K562 (cell line): ENCODE measurements around the gene CLEC17A. TPM values are rescaled to one million over a fixed set of nuclear protein-coding genes. Genes with fewer than 3 reads are reported as not detected.
A peak's percentile ranks its signal among the peaks of the same experiment; 100 is the strongest.

Experiments used
- CCNT2 ChIP-seq: IDR thresholded peaks from 2 replicates; pipeline ENCODE4 v1.6.1; 2011; ENCODE audit warnings: borderline replicate concordance, low read depth, mild to moderate bottlenecking, moderate library complexity, mixed read lengths, low read length; ENCODE audit not compliant: insufficient read length; ENCODE audit errors: extremely low read depth
- JUN ChIP-seq, 2 experiments: sonication (generic) in 1 of 2; formaldehyde crosslinking in 1 of 2; IDR thresholded peaks; 2 replicates each; pipeline versions ENCODE4 v1.6.1 to v1.8.0; 2012 to 2022; ENCODE audit warnings: borderline replicate concordance in 2 of 2, mild to moderate bottlenecking in 2 of 2, improper control_type of control experiment in 1 of 2, low read depth in 1 of 2, low read length in 1 of 2, missing genetic modification reagents in 1 of 2
- KAT8 ChIP-seq: fragments of 450-650 bp; IDR thresholded peaks from 2 replicates; pipeline ENCODE4 v1.6.1; 2016; ENCODE audit warnings: low read depth, mild to moderate bottlenecking
- MEIS2 ChIP-seq: fragments of 450-650 bp; IDR thresholded peaks from 2 replicates; pipeline ENCODE4 v1.6.1; 2014; ENCODE audit warnings: mild to moderate bottlenecking; ENCODE audit not compliant: partially characterized antibody
- NR2F6 ChIP-seq: fragments of 450-650 bp; formaldehyde crosslinking; IDR thresholded peaks from 2 replicates; pipeline ENCODE4 v1.4.0; 2020; ENCODE audit warnings: mild to moderate bottlenecking
- NR3C1 ChIP-seq: sonication (generic); formaldehyde crosslinking; IDR thresholded peaks from 2 replicates; pipeline ENCODE4 v1.8.1; 2022; ENCODE audit warnings: missing genetic modification reagents
- SMC3 ChIP-seq: conservative IDR thresholded peaks from 2 replicates; pipeline ENCODE4 v1.6.1; 2011; ENCODE audit warnings: low read depth, low read length, improper control_type of control experiment; ENCODE audit not compliant: insufficient read depth
- STAT5A ChIP-seq: IDR thresholded peaks from 2 replicates; pipeline ENCODE4 v1.6.1; 2012; ENCODE audit warnings: low read length, inconsistent platforms, borderline replicate concordance
- ZFP1 ChIP-seq: fragments of 450-650 bp; formaldehyde crosslinking; IDR thresholded peaks from 2 replicates; pipeline ENCODE4 v1.4.0; 2020; ENCODE audit warnings: mild to moderate bottlenecking, mixed read lengths
- ZNF324 ChIP-seq: fragments of 250-450 bp; sonication (Bioruptor Pico); IDR thresholded peaks from 2 replicates; pipeline ENCODE4 v1.4.0; 2020; ENCODE audit warnings: mild to moderate bottlenecking
- ZNF57 ChIP-seq: fragments of 450-650 bp; formaldehyde crosslinking; IDR thresholded peaks from 2 replicates; pipeline ENCODE4 v1.4.0; 2020; ENCODE audit warnings: mild to moderate bottlenecking, moderate library complexity
- ZNF644 ChIP-seq: fragments of 200-800 bp; sonication (Bioruptor generic); IDR thresholded peaks from 2 replicates; pipeline ENCODE4 v1.6.1; 2016; ENCODE audit warnings: low read depth, missing genetic modification characterization, missing compliant biosample characterization
- ZNF785 ChIP-seq: fragments of 250-450 bp; sonication (Bioruptor Pico); IDR thresholded peaks from 2 replicates; pipeline ENCODE4 v1.4.0; 2020; ENCODE audit warnings: mild to moderate bottlenecking
- polyA plus RNA-seq, 8 experiments: library from polyadenylated mRNA; depleted of rRNA in 4 of 8; stranded (reverse) in 5 of 8; unstranded in 3 of 8; fragments of >200 nt; fragmentation: Nextera tagmentation in 2 of 8; fragmentation: Illumina TruSeq in 1 of 8; extraction: Ambion mirVana in 2 of 8; extraction: Trizol in 1 of 8; gene quantifications; 2 replicates each; pipeline versions ENCODE4 v1.2.1 to v1.2.3, GENCODE V29; 2011 to 2014; ENCODE audit warnings: inconsistent platforms in 1 of 8, missing spikeins in 1 of 8
- total RNA-seq, 7 experiments: library from RNA; depleted of rRNA in 6 of 7; stranded (reverse); fragments of >200 nt in 6 of 7; fragmentation: Illumina TruSeq in 2 of 7; extraction: Trizol in 2 of 7; gene quantifications; 2 replicates each; pipeline versions ENCODE4 v1.2.1 to v1.2.3, GENCODE V29; 2011 to 2021; ENCODE audit warnings: low replicate concordance in 1 of 7
- TF ChIP-seq, protein P1 (sequence below), 2 experiments: fragments of 450-650 bp in 1 of 2; IDR thresholded peaks; 2 replicates each; pipeline ENCODE4 v1.6.1; 2011 to 2017; ENCODE audit warnings: low read depth in 2 of 2, antibody characterized with exemption in 1 of 2, borderline replicate concordance in 1 of 2, low read length in 1 of 2, mild to moderate bottlenecking in 1 of 2, mixed read lengths in 1 of 2; ENCODE audit not compliant: control insufficient read depth in 1 of 2
- TF ChIP-seq, protein P2 (sequence below): fragments of 450-650 bp; formaldehyde crosslinking; IDR thresholded peaks from 2 replicates; pipeline ENCODE4 v1.4.0; 2022; ENCODE audit warnings: missing genetic modification characterization
- TF ChIP-seq, protein P3 (sequence below), 2 experiments: fragments of 450-650 bp; conservative IDR thresholded peaks; 2 replicates each; pipeline ENCODE4 v1.6.1; 2017; ENCODE audit warnings: mild to moderate bottlenecking in 2 of 2, moderate library complexity in 2 of 2
- TF ChIP-seq, protein P4 (sequence below), 3 experiments: IDR thresholded peaks in 2 of 3; conservative IDR thresholded peaks in 1 of 3; 2 replicates each; pipeline ENCODE4 v1.5.1; 2011 to 2012; ENCODE audit warnings: low read length in 3 of 3, mild to moderate bottlenecking in 3 of 3, control low read depth in 2 of 3, improper control_type of control experiment in 1 of 3, inconsistent platforms in 1 of 3, low read depth in 1 of 3, mixed read lengths in 1 of 3, moderate library complexity in 1 of 3; ENCODE audit not compliant: insufficient read depth in 2 of 3
- TF ChIP-seq, protein P5 (sequence below): sonication (generic); formaldehyde crosslinking; IDR thresholded peaks from 2 replicates; pipeline ENCODE4 v1.8.1; 2023; ENCODE audit warnings: mild to moderate bottlenecking, missing genetic modification reagents

CLEC17A gene
- total and polyA plus RNA-seq, 9 of the 15 experiments (the other 6 are each of a cell fraction or from before 2014, with no cell fraction given), result 0.03 TPM; not detected in 8

DNA sequence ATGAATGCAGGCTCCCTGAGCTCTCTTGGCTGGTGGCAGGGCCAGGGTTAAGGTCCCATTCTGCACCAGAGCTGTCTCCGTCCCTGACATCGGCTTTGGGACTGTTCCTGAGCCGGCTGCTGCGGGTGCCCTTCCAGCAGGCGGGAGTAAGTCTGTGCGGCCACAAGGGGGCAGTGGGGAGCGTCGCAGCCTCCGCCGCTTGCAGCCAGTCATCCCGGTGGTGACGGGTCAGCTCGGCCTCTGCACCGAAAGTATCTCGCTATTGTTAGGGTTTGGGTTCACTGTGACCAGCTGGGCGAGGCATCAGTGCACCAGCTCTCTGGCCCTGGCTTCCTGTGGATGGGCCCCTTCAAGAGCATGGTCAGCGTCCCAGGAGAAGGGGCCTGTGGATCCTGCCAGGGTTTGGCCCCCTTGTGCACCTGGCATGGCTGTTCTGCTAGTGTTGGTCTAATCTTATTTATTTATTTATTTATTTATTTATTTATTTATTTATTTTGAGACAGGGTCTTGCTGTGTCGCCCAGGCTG lies 26.2 kb upstream of the CLEC17A start (continued):
- TF ChIP-seq, protein P1, sequence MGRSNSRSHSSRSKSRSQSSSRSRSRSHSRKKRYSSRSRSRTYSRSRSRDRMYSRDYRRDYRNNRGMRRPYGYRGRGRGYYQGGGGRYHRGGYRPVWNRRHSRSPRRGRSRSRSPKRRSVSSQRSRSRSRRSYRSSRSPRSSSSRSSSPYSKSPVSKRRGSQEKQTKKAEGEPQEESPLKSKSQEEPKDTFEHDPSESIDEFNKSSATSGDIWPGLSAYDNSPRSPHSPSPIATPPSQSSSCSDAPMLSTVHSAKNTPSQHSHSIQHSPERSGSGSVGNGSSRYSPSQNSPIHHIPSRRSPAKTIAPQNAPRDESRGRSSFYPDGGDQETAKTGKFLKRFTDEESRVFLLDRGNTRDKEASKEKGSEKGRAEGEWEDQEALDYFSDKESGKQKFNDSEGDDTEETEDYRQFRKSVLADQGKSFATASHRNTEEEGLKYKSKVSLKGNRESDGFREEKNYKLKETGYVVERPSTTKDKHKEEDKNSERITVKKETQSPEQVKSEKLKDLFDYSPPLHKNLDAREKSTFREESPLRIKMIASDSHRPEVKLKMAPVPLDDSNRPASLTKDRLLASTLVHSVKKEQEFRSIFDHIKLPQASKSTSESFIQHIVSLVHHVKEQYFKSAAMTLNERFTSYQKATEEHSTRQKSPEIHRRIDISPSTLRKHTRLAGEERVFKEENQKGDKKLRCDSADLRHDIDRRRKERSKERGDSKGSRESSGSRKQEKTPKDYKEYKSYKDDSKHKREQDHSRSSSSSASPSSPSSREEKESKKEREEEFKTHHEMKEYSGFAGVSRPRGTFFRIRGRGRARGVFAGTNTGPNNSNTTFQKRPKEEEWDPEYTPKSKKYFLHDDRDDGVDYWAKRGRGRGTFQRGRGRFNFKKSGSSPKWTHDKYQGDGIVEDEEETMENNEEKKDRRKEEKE (IDR thresholded peaks at IDR 0.05; ENCODE audit: borderline replicate concordance in 1 of 2, control insufficient read depth in 1 of 2, low read depth in 2 of 2, low read length in 1 of 2), result no peak
- TF ChIP-seq SMC3 (peak; percentile 87), ZNF57 (CRISPR knock-in tag) (no peak), STAT5A (no peak), CCNT2 (peak; percentile 42), JUN (IDR thresholded peaks at IDR 0.05; ENCODE audit: borderline replicate concordance, low read depth, low read length) (no peak), JUN (CRISPR knock-in tag; IDR thresholded peaks at IDR 0.05; ENCODE audit: borderline replicate concordance) (no peak), ZNF644 (tag) (no peak), MEIS2 (no peak), KAT8 (no peak), NR2F6 (CRISPR knock-in tag) (no peak), ZNF324 (no peak), ZFP1 (CRISPR knock-in tag) (no peak), NR3C1 (no peak), ZNF785 (CRISPR knock-in tag) (no peak)
- TF ChIP-seq, protein P2, sequence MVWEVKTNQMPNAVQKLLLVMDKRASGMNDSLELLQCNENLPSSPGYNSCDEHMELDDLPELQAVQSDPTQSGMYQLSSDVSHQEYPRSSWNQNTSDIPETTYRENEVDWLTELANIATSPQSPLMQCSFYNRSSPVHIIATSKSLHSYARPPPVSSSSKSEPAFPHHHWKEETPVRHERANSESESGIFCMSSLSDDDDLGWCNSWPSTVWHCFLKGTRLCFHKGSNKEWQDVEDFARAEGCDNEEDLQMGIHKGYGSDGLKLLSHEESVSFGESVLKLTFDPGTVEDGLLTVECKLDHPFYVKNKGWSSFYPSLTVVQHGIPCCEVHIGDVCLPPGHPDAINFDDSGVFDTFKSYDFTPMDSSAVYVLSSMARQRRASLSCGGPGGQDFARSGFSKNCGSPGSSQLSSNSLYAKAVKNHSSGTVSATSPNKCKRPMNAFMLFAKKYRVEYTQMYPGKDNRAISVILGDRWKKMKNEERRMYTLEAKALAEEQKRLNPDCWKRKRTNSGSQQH, result no peak
- TF ChIP-seq, protein P3, sequence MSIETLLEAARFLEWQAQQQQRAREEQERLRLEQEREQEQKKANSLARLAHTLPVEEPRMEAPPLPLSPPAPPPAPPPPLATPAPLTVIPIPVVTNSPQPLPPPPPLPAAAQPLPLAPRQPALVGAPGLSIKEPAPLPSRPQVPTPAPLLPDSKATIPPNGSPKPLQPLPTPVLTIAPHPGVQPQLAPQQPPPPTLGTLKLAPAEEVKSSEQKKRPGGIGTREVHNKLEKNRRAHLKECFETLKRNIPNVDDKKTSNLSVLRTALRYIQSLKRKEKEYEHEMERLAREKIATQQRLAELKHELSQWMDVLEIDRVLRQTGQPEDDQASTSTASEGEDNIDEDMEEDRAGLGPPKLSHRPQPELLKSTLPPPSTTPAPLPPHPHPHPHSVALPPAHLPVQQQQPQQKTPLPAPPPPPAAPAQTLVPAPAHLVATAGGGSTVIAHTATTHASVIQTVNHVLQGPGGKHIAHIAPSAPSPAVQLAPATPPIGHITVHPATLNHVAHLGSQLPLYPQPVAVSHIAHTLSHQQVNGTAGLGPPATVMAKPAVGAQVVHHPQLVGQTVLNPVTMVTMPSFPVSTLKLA (conservative IDR thresholded peaks at IDR 0.05), result no peak
- TF ChIP-seq, protein P4, sequence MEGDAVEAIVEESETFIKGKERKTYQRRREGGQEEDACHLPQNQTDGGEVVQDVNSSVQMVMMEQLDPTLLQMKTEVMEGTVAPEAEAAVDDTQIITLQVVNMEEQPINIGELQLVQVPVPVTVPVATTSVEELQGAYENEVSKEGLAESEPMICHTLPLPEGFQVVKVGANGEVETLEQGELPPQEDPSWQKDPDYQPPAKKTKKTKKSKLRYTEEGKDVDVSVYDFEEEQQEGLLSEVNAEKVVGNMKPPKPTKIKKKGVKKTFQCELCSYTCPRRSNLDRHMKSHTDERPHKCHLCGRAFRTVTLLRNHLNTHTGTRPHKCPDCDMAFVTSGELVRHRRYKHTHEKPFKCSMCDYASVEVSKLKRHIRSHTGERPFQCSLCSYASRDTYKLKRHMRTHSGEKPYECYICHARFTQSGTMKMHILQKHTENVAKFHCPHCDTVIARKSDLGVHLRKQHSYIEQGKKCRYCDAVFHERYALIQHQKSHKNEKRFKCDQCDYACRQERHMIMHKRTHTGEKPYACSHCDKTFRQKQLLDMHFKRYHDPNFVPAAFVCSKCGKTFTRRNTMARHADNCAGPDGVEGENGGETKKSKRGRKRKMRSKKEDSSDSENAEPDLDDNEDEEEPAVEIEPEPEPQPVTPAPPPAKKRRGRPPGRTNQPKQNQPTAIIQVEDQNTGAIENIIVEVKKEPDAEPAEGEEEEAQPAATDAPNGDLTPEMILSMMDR (IDR thresholded peaks at IDR 0.05 in 2 of 3, conservative IDR thresholded peaks at IDR 0.05 in 1 of 3; ENCODE audit: insufficient read depth in 2 of 3, low read depth in 1 of 3, low read length in 3 of 3), result peak; percentile 90 to 97 (median 96)
- TF ChIP-seq, protein P5, sequence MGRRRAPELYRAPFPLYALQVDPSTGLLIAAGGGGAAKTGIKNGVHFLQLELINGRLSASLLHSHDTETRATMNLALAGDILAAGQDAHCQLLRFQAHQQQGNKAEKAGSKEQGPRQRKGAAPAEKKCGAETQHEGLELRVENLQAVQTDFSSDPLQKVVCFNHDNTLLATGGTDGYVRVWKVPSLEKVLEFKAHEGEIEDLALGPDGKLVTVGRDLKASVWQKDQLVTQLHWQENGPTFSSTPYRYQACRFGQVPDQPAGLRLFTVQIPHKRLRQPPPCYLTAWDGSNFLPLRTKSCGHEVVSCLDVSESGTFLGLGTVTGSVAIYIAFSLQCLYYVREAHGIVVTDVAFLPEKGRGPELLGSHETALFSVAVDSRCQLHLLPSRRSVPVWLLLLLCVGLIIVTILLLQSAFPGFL (CRISPR knock-in tag), result peak; percentile 78; the same call in 1 of the 2 replicates
